Central memory CD8-positive, alpha-beta T cell (primary cell): Measurements from ENCODE around the gene PGM5.
"Not testable (repeated sequence)": the region's sequence is repeated elsewhere in the genome, so short reads cannot be mapped to it uniquely, and the experiment has no call there.

Experiments used
- ATAC-seq: fragments of 150-1000 bp; cut with Tn5 transposase; replicated peaks from 2 replicates; pipeline ENCODE4 v1.10.0; 2022; ENCODE audit warnings: mild to moderate bottlenecking, moderate FRiP score, moderate number of reproducible peaks; ENCODE audit not compliant: poor library complexity, severe bottlenecking; ENCODE audit errors: extremely low read depth
- DNase-seq, 2 donors: peaks; one replicate each; pipeline ENCODE4 v3.0.0; 2021; ENCODE audit warnings: low spot score in 2 of 2
- H3K27ac Mint-ChIP-seq: one replicate; pipeline ENCODE4 v1.8.0; 2022; ENCODE audit warnings: low read depth, mild to moderate bottlenecking, moderate library complexity, mixed read lengths
- H3K27me3 Mint-ChIP-seq: one replicate; pipeline ENCODE4 v1.8.0; 2022; ENCODE audit warnings: mixed read lengths
- H3K36me3 Mint-ChIP-seq: one replicate; pipeline ENCODE4 v1.8.0; 2022; ENCODE audit warnings: mild to moderate bottlenecking, moderate library complexity, mixed read lengths; ENCODE audit not compliant: insufficient read depth
- H3K4me1 Mint-ChIP-seq: one replicate; pipeline ENCODE4 v1.8.0; 2022; ENCODE audit warnings: mixed read lengths
- H3K4me3 Mint-ChIP-seq: one replicate; pipeline ENCODE4 v1.8.0; 2022; ENCODE audit warnings: mild to moderate bottlenecking, moderate library complexity, mixed read lengths
- H3K9me3 Mint-ChIP-seq: one replicate; pipeline ENCODE4 v1.8.0; 2022; ENCODE audit warnings: mixed read lengths

Gene PGM5

DNA sequence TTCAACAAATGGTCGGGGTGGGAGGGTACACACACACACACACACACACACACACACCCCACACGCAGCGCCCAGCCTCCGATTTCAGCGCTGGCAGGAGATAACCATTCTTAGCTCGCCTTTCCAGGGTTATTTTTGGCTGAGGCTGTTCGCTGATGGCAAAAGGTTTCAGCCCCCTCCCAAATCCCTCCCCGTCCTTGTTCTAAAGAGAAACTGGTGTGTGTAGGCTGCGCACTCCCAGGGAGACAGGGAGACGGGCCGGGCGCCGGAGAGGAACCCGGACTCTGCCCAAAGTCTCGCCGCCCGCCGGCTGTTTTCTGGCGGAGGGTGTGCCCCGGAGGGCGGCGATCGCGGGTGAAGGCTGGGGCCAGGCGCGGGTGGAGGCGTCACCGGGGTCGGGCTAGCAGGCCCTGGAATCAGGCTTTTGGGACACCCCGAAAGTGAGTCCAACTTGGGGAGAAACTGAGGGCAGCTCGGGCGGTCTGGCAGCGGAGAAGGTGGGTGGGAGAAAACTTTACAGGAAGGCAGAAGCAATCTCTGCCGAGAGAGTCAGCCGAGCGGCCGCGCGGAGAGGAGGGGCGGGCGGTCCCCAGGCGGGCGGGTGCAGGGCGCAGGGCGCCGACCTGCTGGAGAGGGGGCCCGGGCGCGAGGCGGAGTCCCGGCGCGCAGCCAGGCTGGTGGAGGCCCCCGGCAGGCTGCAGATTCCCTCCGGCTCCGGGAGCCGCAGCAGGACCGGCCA, at the start of gene PGM5:
PGM5 (plus strand) TSS at position 232 of the 739 bp plus-strand sequence. CDS start 517 bp downstream, outside the sequence.
- not testable (repeated sequence) for H3K36me3 Mint-ChIP-seq, H3K9me3 Mint-ChIP-seq, H3K4me1 Mint-ChIP-seq, DNase-seq, ATAC-seq, H3K27ac Mint-ChIP-seq
- Mint-ChIP-seq H3K27me3 (peaks cover 30% of the 10 kb centered on the region), H3K4me3 (peak within 1 kb of the TSS; percentile 59)

DNA sequence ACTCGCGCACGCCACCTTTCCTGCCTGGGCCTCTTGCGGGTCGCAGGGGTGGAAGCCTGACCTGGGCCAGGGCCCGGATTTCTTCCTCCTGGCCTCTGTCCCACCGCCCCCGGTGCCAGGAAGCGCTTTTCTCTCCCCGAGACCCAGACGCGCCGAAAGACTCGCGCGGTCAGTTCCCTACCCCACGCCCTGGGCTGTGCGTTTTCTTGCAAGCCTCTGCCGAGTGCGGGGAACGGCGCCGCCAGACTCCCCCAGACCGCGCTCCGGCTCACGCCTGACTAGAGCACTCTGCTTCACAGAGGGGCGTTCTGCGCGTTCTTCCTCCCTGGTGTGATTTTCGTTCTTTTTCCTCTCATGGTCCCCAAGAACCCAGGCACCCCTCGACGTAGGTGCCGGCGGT, 49.3 kb upstream of the PGM5 start:
- not testable (repeated sequence) for H3K36me3 Mint-ChIP-seq, H3K4me3 Mint-ChIP-seq, H3K27me3 Mint-ChIP-seq, ATAC-seq, H3K9me3 Mint-ChIP-seq, H3K4me1 Mint-ChIP-seq, DNase-seq, H3K27ac Mint-ChIP-seq

DNA sequence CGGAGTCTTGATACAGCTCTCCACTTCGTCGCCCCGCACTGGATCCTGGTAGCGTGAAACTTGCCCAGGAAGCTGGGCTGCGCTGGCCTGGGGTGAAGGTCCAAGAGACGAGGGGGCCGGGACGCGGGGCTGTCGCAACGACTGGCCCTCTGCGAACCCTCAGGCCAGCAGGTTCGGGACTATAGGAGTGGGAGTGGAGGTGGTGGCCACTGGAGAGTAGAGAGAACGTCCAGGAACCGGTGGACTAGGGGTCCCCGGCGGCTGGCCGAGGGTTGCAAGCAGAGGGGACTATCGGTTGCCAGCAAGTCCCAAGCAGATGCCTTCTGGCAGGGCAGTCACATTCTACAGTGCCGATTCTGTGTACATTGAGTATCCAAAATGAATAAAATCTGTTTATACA, 48.8 kb upstream of the PGM5 start:
- ATAC-seq, H3K4me1 Mint-ChIP-seq, H3K9me3 Mint-ChIP-seq, H3K27me3 Mint-ChIP-seq, H3K4me3 Mint-ChIP-seq, DNase-seq, H3K36me3 Mint-ChIP-seq, H3K27ac Mint-ChIP-seq: not testable (repeated sequence)

DNA sequence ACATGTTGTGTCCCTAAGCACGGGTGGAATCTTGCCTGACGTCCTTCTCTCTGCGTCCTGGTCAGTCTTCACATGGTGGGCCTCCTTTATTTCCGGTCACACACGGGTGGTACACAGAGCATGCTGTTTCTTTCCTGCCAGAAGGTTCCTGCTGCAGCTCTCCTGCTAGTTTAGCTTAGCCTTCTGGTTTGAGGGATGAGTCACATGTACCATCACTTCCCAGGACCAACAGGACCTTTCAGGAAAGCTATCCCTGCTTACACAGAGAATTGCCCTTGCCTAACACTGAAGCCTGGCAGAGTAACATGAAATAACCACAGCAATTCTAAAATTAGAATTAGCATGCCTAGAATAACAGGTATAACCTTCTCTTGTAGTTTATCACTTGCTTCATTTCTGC, 45.2 kb upstream of the PGM5 start:
- H3K27me3 Mint-ChIP-seq, result not testable (repeated sequence)

DNA sequence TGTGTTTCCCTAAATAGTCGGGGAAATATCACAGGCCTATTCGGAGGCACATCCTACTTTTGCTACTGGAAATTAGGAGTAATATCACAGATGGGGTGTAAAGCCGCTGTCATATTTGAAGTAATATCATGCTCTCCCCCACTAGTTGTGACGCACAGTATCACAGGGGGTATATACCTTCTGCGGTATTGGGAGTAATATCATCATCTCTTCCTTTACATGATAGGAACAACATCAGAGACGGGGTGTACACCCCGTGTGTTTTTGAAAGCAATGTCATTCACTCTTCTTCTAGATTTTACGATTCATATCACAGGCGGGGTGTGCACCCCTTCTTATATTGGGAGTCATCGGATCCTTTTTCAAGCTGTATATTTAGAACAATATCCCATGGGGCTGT, 38.2 kb upstream of the PGM5 start:
- not testable (repeated sequence) for H3K27ac Mint-ChIP-seq, H3K9me3 Mint-ChIP-seq, H3K27me3 Mint-ChIP-seq, H3K4me1 Mint-ChIP-seq, H3K36me3 Mint-ChIP-seq, ATAC-seq, H3K4me3 Mint-ChIP-seq, DNase-seq

More for the DNA sequence above, 45.2 kb upstream of the PGM5 start:
- not testable (repeated sequence) for H3K4me3 Mint-ChIP-seq, H3K9me3 Mint-ChIP-seq, H3K36me3 Mint-ChIP-seq, H3K27ac Mint-ChIP-seq, DNase-seq, H3K4me1 Mint-ChIP-seq, ATAC-seq

DNA sequence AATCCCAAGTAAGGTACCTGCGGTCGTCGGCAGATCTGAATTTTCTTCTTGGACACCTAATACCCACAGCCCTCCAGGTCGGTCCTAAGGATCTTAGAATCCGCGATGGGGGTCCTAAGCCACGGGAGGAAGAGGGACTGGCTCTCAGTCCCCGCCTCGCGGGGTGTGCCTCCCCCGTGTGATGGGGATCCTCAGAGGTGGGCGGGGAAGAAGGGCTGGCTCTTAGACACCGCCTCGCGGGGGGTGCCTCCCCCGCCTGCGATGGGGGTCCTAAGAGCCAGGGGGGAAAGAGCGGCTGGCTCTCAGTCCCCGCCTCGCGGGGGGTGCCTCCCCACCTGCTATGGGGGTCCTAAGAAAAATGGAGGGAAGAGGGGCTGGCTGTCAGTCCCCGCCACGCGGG, 32.7 kb upstream of the PGM5 start:
- not testable (repeated sequence) for H3K27ac Mint-ChIP-seq, H3K36me3 Mint-ChIP-seq, H3K27me3 Mint-ChIP-seq, H3K9me3 Mint-ChIP-seq, DNase-seq, H3K4me1 Mint-ChIP-seq, H3K4me3 Mint-ChIP-seq
- peak; percentile 27 for ATAC-seq

DNA sequence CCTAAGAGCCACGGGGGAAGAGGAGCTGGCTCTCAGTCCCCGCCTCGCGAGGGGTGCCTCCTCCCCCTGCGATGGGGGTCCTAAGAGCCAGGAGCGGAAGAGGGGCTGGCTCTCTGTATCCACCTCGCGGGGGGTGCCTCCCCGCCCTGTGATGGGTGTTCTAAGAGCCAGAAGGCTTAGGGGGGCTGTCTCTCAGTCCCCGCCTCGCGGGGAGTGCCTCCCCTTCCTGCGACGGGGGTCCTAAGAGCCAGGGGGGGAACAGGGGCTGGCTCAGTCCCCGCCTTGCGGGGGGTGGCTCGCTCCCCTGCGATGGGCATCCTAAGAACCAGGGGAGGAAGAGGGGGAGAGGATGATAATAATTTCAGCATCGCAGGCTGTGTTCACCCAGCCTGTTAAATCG, 31.9 kb upstream of the PGM5 start:
- not testable (repeated sequence) for ATAC-seq, H3K27me3 Mint-ChIP-seq, H3K27ac Mint-ChIP-seq, H3K9me3 Mint-ChIP-seq, DNase-seq, H3K36me3 Mint-ChIP-seq, H3K4me1 Mint-ChIP-seq, H3K4me3 Mint-ChIP-seq

DNA sequence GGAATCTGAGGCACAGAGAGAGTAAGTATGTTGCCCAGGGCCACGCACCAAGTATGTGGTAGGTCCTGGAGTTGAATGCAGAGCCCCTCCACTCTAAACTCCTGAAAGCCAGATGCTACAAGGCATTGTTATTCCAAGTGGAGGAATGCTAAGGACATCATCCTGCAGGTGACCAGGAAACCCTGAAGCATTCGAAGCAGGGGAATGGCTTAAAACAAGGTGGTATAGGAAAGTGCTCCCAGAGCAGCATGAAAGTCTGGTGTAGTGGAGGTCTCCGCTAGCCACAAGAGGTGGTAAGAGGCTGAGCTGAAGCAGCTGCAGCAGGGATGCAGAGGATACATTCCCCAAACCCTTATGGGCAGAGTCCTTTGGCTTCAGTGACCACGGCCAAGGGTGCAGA, 27.3 kb upstream of the PGM5 start:
- not testable (repeated sequence) for H3K4me1 Mint-ChIP-seq

DNA sequence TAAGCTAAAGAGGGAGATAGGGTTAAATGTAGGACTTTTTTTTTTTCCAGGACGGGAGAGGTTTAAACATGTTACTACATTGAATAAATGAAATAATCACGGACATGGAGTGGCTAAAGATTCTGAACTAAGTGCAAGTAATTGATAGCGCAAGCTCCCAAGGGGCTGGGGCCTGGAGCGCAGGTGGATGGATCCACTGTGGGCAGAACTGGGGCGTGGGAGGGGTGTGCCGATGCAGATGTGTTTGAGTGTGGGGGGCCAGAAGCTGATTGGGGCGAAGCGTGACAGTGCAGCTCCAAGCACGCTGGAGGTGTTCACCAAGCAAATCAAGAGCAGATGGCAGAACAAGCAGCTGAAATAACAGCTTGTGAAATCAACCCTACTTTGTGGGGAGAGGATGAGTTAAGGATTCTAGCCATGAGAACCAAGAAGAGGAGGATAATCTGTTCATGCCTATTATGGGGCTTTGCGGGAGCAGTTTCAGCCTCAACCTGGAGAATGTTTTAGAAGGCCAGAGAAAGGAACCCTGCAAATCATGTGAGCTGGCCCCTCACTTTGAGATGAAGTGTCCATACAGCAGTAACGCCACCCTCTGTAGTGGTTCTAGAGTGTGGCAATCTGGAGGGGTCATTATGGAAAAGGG, 25.8 kb upstream of the PGM5 start:
- H3K27ac Mint-ChIP-seq, H3K4me1 Mint-ChIP-seq, DNase-seq, H3K4me3 Mint-ChIP-seq, H3K27me3 Mint-ChIP-seq, H3K36me3 Mint-ChIP-seq, ATAC-seq, H3K9me3 Mint-ChIP-seq: not testable (repeated sequence)

More for the DNA sequence above, 27.3 kb upstream of the PGM5 start:
- ATAC-seq, H3K9me3 Mint-ChIP-seq, DNase-seq, H3K27me3 Mint-ChIP-seq, H3K27ac Mint-ChIP-seq, H3K4me3 Mint-ChIP-seq, H3K36me3 Mint-ChIP-seq: not testable (repeated sequence)

DNA sequence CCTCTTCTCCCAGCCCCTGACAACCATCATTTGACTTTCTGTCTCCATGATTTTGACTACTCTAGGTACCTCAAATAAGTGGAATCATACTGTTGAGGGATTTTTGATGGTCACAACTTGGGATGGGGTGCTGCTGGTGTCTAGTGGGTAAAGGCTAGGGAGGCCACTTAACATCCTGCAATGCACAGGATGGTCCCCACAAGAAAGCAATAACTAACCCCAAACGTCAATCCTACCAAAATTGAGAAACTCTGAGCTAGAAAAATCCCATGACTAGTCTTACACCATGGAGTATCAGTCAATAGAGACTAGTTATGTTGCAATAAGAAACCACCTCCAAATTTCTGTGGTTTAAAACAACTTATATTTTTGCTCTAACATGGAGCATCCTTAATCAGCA, 24.3 kb upstream of the PGM5 start:
- H3K4me3 Mint-ChIP-seq, H3K36me3 Mint-ChIP-seq, H3K27me3 Mint-ChIP-seq, H3K27ac Mint-ChIP-seq, H3K9me3 Mint-ChIP-seq, ATAC-seq, H3K4me1 Mint-ChIP-seq, DNase-seq: not testable (repeated sequence)

DNA sequence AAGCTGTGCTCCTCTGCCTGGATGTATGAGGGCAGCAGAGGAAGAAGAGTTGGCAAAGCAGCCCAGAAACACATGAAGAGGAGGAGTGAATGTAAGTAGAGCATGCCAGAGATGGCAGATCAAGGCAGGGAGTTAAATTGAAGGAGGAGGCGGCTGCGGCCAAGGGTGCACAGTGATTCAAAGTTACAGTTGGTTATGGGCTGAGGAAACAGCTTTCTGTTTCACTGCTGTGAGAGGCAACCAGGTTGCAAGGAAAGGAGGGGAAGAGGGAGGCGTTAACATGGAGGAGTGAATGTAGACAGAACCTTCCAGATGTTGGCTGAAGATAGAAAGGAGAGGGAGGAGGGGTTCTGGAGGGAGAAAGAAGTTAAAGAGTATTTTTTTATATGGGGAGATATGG, 20.5 kb upstream of the PGM5 start:
- not testable (repeated sequence) for H3K4me1 Mint-ChIP-seq, DNase-seq, H3K9me3 Mint-ChIP-seq, ATAC-seq, H3K36me3 Mint-ChIP-seq, H3K27me3 Mint-ChIP-seq, H3K4me3 Mint-ChIP-seq, H3K27ac Mint-ChIP-seq

DNA sequence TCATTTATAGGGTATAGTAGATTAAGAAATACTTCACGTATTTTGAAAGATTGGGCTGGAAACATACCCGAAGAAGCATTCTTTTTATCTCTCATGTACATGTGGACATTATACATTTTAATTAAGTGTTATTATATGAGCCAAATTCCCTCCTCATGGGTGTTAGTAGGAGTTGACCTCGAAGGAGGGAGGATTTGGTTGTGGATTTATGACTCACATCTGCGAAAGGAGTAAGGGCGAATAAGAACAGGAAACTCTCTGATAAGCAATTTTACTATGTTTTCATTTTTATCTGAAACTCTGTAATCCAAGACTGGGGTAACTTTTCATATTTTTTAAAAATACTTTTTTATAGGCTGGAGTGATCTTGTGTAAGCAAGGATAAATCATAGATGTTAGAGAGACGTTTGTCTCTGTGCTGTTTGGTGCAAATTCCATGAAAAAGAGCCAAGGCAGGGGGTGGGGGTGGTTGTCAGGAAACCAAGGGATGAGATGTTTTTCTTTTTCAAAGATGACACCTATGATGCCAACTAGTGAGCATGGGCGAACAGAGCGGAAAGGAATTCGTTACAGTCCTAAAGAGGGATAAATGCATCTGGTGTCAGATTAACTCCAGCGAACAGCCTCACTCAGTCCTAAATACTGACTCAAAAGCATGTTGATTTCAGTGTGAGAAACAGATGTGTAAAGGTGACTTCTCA, 19.6 kb upstream of the PGM5 start:
- H3K4me1 Mint-ChIP-seq, H3K27ac Mint-ChIP-seq, DNase-seq, ATAC-seq, H3K27me3 Mint-ChIP-seq, H3K4me3 Mint-ChIP-seq, H3K36me3 Mint-ChIP-seq, H3K9me3 Mint-ChIP-seq: not testable (repeated sequence)

DNA sequence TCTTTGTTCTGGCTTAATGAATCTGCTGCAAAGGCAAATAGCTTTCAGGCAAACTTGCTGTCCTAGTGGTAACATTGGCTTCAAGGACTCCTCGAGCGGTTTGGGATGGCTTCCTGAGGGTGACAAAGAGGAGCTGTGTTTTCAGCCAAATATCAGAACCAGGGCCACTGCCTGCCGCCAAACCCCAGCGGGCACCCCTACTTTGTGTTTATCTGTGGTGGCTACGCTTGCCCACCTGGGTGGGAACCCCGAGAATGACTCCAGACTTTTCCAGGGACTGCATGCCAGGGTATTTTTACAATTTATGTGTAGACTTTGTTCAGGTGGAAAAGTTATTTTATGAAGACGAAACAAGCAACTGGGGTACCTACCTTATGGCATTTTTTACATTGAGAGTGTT, 18.4 kb upstream of the PGM5 start:
- H3K36me3 Mint-ChIP-seq, H3K27me3 Mint-ChIP-seq, H3K4me3 Mint-ChIP-seq, H3K27ac Mint-ChIP-seq, H3K4me1 Mint-ChIP-seq, DNase-seq, ATAC-seq, H3K9me3 Mint-ChIP-seq: not testable (repeated sequence)
